GM12878 (cell line): ENCODE results near the gene FARS2. TPM values are rescaled to one million over a fixed set of nuclear protein-coding genes. Genes with fewer than 3 reads are reported as not detected.

Source experiments
- ATAC-seq: fragments of 200-7000 bp; cut with Tn5 transposase; 3 replicates; pipeline ENCODE4 v1.9.1; 2020; ENCODE audit warnings: mild to moderate bottlenecking, moderate library complexity
- BruUV-seq: library from RNA; stranded (reverse); fragments of 400-500 nt; replicated peaks from 2 replicates; lab custom pipeline; 2021; lab: Mats Ljungman, UMichigan
- CTCF ChIA-PET: fragments of 300-600 bp; sonication (Branson Sonifier 250); formaldehyde crosslinking; extraction: SDS; loops from one replicate; lab custom pipeline; 2021; ENCODE audit warnings: inconsistent platforms; lab: Yijun Ruan, JAX
- POLR2A ChIA-PET: fragments of 350-600 bp; formaldehyde crosslinking; extraction: SDS; loops from one replicate; lab custom pipeline; 2021; ENCODE audit warnings: inconsistent platforms; lab: Charles Lee
- RAD21 ChIA-PET: fragments of 300-600 bp; sonication (Branson Sonifier 250); formaldehyde crosslinking; loops from one replicate; lab custom pipeline; 2023; ENCODE audit warnings: antibody characterized with exemption; ENCODE audit not compliant: unreplicated experiment; lab: Charles Lee
- SMC1A ChIA-PET: fragments of 300-600 bp; sonication (Branson Sonifier 250); formaldehyde crosslinking; loops from one replicate; lab custom pipeline; 2023; ENCODE audit not compliant: unreplicated experiment, uncharacterized antibody; lab: Charles Lee
- DNase-seq: peaks from one replicate; pipeline ENCODE4 v3.0.0-alpha.2; 2011; ENCODE audit warnings: low read depth, low spot score
- FAIRE-seq: peaks from 3 replicates; lab custom pipeline; 2011; peaks lifted over from hg19 to GRCh38; lab: Jason Lieb, UNC
- H2AFZ ChIP-seq: 2 replicates; pipeline ENCODE4 v1.6.0; 2011; ENCODE audit warnings: low read depth, low read length, control low read depth; ENCODE audit not compliant: control insufficient read depth
- H3K27ac ChIP-seq: 2 replicates; pipeline ENCODE4 v1.5.1; 2011; ENCODE audit warnings: control low read depth; ENCODE audit not compliant: control insufficient read depth, insufficient read depth
- H3K27me3 ChIP-seq, 2 experiments: replicated peaks in 1 of 2; 2 replicates each; pipeline versions ENCODE4 v1.6.0 to v1.6.1; 2011; ENCODE audit warnings: low read length in 1 of 2; ENCODE audit not compliant: control insufficient read depth in 2 of 2, insufficient read depth in 2 of 2
- H3K36me3 ChIP-seq, 2 experiments: 2 replicates each; pipeline ENCODE4 v1.5.1; 2011; ENCODE audit warnings: low read length in 1 of 2; ENCODE audit not compliant: control insufficient read depth in 2 of 2, insufficient read depth in 2 of 2
- H3K4me1 ChIP-seq: 2 replicates; pipeline ENCODE4 v1.6.1; 2011; ENCODE audit warnings: mild to moderate bottlenecking, low read length, moderate library complexity, mixed read lengths; ENCODE audit not compliant: control insufficient read depth, insufficient read depth
- H3K4me2 ChIP-seq: 2 replicates; pipeline ENCODE4 v1.6.0; 2011; ENCODE audit warnings: control low read depth; ENCODE audit not compliant: control insufficient read depth, insufficient read depth
- H3K4me3 ChIP-seq: fragments of 200-600 bp; sonication (generic); 2 replicates; pipeline ENCODE4 v1.5.1; 2016
- H3K79me2 ChIP-seq: 2 replicates; pipeline ENCODE4 v1.6.0; 2011; ENCODE audit warnings: low read length; ENCODE audit not compliant: control insufficient read depth, insufficient read depth
- H3K9ac ChIP-seq: 2 replicates; pipeline ENCODE4 v1.8.0; 2011; ENCODE audit warnings: low read length, control low read depth, mixed read lengths; ENCODE audit not compliant: control insufficient read depth, insufficient read depth
- H3K9me3 ChIP-seq: replicated peaks from 3 replicates; pipeline ENCODE4 v1.5.1; 2011; ENCODE audit warnings: mild to moderate bottlenecking, low read length; ENCODE audit not compliant: control insufficient read depth, insufficient read depth
- H4K20me1 ChIP-seq: 2 replicates; pipeline ENCODE4 v1.6.0; 2011; ENCODE audit not compliant: control insufficient read depth, insufficient read depth
- CBFB ChIP-seq: IDR thresholded peaks from 2 replicates; pipeline ENCODE4 v1.6.1; 2016; ENCODE audit warnings: antibody characterized with exemption, low read depth
- IKZF1 ChIP-seq: fragments of 450-650 bp; conservative IDR thresholded peaks from 2 replicates; pipeline ENCODE4 v1.6.1; 2017; ENCODE audit warnings: antibody characterized with exemption, mild to moderate bottlenecking
- MXI1 ChIP-seq: fragments of 150-350 bp; IDR thresholded peaks from 2 replicates; pipeline ENCODE4 v1.6.1; 2011; ENCODE audit warnings: low read depth, mild to moderate bottlenecking, inconsistent platforms, low read length, improper control_type of control experiment
- NBN ChIP-seq: fragments of 450-650 bp; IDR thresholded peaks from 2 replicates; pipeline ENCODE4 v1.6.1; 2016
- PAX5 ChIP-seq: IDR thresholded peaks from 2 replicates; pipeline ENCODE4 v1.6.1; 2011; ENCODE audit warnings: low read depth, low read length, borderline replicate concordance
- PML ChIP-seq: IDR thresholded peaks from 2 replicates; pipeline ENCODE4 v1.6.1; 2012; ENCODE audit warnings: low read length, inconsistent platforms
- RFX5 ChIP-seq: IDR thresholded peaks from 2 replicates; pipeline ENCODE4 v1.6.1; 2011; ENCODE audit warnings: low read depth, low read length, improper control_type of control experiment
- SIN3A ChIP-seq: IDR thresholded peaks from 2 replicates; pipeline ENCODE4 v1.6.1; 2012; ENCODE audit warnings: low read depth, low read length, improper control_type of control experiment
- SP1 ChIP-seq: IDR thresholded peaks from one replicate; pipeline ENCODE4 v1.6.1; 2011; ENCODE audit warnings: low read depth, low read length
- SPI1 ChIP-seq: IDR thresholded peaks from 2 replicates; pipeline ENCODE4 v1.6.1; 2011; ENCODE audit warnings: low read depth, mild to moderate bottlenecking, low read length, moderate library complexity, borderline replicate concordance; ENCODE audit not compliant: insufficient read depth
- WRNIP1 ChIP-seq: IDR thresholded peaks from 2 replicates; pipeline ENCODE4 v1.6.1; 2011; ENCODE audit warnings: low read depth, low read length, improper control_type of control experiment, borderline replicate concordance
- ZBTB40 ChIP-seq: fragments of 450-650 bp; IDR thresholded peaks from 2 replicates; pipeline ENCODE4 v1.6.1; 2016; ENCODE audit warnings: mild to moderate bottlenecking, moderate library complexity, borderline replicate concordance
- ZNF207 ChIP-seq: fragments of 450-650 bp; IDR thresholded peaks from 2 replicates; pipeline ENCODE4 v1.6.1; 2014; ENCODE audit warnings: antibody characterized with exemption, mild to moderate bottlenecking, borderline replicate concordance
- ZSCAN29 ChIP-seq: fragments of 450-650 bp; IDR thresholded peaks from 2 replicates; pipeline ENCODE4 v1.6.1; 2017; ENCODE audit warnings: mild to moderate bottlenecking, moderate library complexity
- WGBS: methylation state at CpG from one replicate; pipeline ENCODE4 v1.1.6; 2016; ENCODE audit warnings: low lambda C conversion rate; ENCODE audit not compliant: insufficient replicate concordance, insufficient coverage; ENCODE audit errors: missing lambda C conversion rate; 5-methylcytosine and 5-hydroxymethylcytosine counted together
- in situ Hi-C: fragments of 300-500 bp; cut with MboI; formaldehyde crosslinking; loops from 9 replicates; pipeline ENCODE4 v1.14.3; 2018; ENCODE audit warnings: mixed read lengths
- intact Hi-C: fragments of 100-400 bp; cut with micrococcal nuclease; formaldehyde crosslinking; loops from one replicate; pipeline ENCODE4 v1.14.2; 2022; ENCODE audit not compliant: unreplicated experiment
- polyA plus RNA-seq, 11 experiments: library from polyadenylated mRNA; depleted of rRNA in 4 of 11; unstranded in 6 of 11; stranded (reverse) in 5 of 11; fragments of >200 nt; fragmentation: Nextera tagmentation in 4 of 11; fragmentation: Illumina TruSeq in 1 of 11; extraction: Ambion mirVana in 4 of 11; extraction: Trizol in 1 of 11; gene quantifications; 1 replicate in 1 of 11; 2 replicates in 10 of 11; pipeline versions ENCODE4 v1.2.1 to v1.2.3, GENCODE V29; 2011 to 2016; ENCODE audit warnings: inconsistent platforms in 2 of 11, missing spikeins in 2 of 11, low read depth in 1 of 11
- total RNA-seq, 4 experiments: library from RNA; depleted of rRNA in 3 of 4; stranded (reverse); fragments of >200 nt in 3 of 4; fragmentation: Illumina TruSeq in 1 of 4; extraction: Trizol in 1 of 4; gene quantifications; 2 replicates each; pipeline versions ENCODE4 v1.2.1 to v1.2.3, GENCODE V29; 2013 to 2021
- TF ChIP-seq, protein P1 (sequence below): IDR thresholded peaks from 2 replicates; pipeline ENCODE4 v1.6.1; 2012; ENCODE audit warnings: mild to moderate bottlenecking, low read depth, low read length

Gene FARS2
- total and polyA plus RNA-seq, 10 of the 15 experiments (the other 5 are each of a cell fraction or from before 2014, with no cell fraction given): 16.8 to 46.7 (median 25.6) TPM

DNA sequence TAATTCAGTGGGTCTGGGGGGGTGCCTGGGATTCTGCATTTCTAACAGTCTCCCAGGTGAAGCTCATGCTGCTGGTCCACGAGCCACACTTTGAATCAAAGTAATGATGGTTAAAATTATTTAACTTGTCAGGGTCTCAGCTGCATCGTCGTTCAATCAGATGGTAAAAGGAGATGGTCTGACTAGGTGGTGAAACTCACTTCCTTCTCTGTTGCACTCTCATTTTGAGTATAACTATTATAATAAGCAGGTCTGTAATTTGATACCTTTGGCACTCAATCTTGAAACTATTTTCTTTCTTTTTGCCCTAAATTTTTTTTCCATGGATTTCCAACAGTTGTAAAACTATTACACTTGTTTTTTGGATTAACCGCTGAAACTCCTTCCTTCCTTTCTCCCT lies 292.5 kb downstream of the FARS2 start (continued):
- TF ChIP-seq ZBTB40: no peak
- TF ChIP-seq SPI1: peak; percentile 44; the same call in 1 of the 2 replicates
- no peak for TF ChIP-seq SIN3A
- no peak for TF ChIP-seq SP1
- TF ChIP-seq, all 136 proteins: peak for 7

DNA sequence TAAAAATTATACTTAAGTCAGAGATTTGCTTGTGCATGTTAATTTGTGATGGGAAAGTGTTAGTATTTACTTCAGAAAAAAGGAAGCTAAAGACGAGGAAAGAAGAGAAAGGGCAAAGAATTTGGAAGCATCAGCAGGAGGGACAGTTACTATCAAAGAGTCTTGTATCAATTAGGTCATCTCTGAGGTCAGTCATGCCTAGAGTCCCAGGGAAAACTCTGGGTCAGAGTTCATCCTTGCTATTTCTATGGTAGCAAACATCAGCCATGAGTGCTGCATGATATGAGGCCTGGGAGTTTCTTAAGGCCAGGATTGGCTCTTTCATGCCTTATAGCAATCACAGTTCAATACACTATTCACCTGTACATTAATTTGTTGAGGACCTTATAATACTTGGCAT lies 292.9 kb downstream of the FARS2 start:
- BruUV-seq: no TSS peak
- POLR2A ChIA-PET: interaction anchor here (0.9 kb wide), 1 partner anchor 8 kb away, joined by 3 read pairs; no protein-coding TSS in a partner anchor
- TF ChIP-seq WRNIP1 (no peak), PML (no peak), IKZF1 (no peak), ZSCAN29 (no peak), MXI1 (no peak), CBFB (no peak), RFX5 (no peak), NBN (no peak), ZNF207 (no peak), PAX5 (no peak)
- TF ChIP-seq, protein P1, sequence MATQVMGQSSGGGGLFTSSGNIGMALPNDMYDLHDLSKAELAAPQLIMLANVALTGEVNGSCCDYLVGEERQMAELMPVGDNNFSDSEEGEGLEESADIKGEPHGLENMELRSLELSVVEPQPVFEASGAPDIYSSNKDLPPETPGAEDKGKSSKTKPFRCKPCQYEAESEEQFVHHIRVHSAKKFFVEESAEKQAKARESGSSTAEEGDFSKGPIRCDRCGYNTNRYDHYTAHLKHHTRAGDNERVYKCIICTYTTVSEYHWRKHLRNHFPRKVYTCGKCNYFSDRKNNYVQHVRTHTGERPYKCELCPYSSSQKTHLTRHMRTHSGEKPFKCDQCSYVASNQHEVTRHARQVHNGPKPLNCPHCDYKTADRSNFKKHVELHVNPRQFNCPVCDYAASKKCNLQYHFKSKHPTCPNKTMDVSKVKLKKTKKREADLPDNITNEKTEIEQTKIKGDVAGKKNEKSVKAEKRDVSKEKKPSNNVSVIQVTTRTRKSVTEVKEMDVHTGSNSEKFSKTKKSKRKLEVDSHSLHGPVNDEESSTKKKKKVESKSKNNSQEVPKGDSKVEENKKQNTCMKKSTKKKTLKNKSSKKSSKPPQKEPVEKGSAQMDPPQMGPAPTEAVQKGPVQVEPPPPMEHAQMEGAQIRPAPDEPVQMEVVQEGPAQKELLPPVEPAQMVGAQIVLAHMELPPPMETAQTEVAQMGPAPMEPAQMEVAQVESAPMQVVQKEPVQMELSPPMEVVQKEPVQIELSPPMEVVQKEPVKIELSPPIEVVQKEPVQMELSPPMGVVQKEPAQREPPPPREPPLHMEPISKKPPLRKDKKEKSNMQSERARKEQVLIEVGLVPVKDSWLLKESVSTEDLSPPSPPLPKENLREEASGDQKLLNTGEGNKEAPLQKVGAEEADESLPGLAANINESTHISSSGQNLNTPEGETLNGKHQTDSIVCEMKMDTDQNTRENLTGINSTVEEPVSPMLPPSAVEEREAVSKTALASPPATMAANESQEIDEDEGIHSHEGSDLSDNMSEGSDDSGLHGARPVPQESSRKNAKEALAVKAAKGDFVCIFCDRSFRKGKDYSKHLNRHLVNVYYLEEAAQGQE: no peak

More for the DNA sequence above, 292.9 kb downstream of the FARS2 start:
- H3K27ac ChIP-seq: no peak overlapping the region
- H3K4me3 ChIP-seq: no peak overlapping the region
- ChIA-PET SMC1A (interaction anchor here (0.8 to 1.7 kb wide), 5 partner anchors 12 to 83 kb away, joined by 3 to 9 read pairs (median 3); no protein-coding TSS in a partner anchor), RAD21 (no interaction called here), CTCF (interaction anchor here (0.7 kb wide), 2 partner anchors 32 to 35 kb away, joined by 3 to 4 read pairs; no protein-coding TSS in a partner anchor)
- no peaks in the 10 kb centered on the region; the same call in 1 of the 2 replicates for H3K79me2 ChIP-seq
- 64% methylated on average over 1 of the region's 1 CpG for WGBS
- peaks cover 2% of the 10 kb centered on the region; the same call in 2 of the 3 replicates for H3K9me3 ChIP-seq
- no peaks in the 10 kb centered on the region for H3K36me3 ChIP-seq
- in situ Hi-C loops (no loop called here), intact Hi-C loops (no loop called here)
- no peak for ATAC-seq
- no peak overlapping the region for H3K9ac ChIP-seq
- FAIRE-seq: no peak
- no peaks in the 10 kb centered on the region for H4K20me1 ChIP-seq
- H3K27me3 ChIP-seq: no peaks in the 10 kb centered on the region
- no peak overlapping the region for H2AFZ ChIP-seq
- peaks cover 10% of the 10 kb centered on the region for H3K4me1 ChIP-seq
- 0 out of 2 replicates have a peak overlapping the region, but pooled peaks have one; percentile 44 for H3K4me2 ChIP-seq
- DNase-seq: no peak
